ENCODE data around the gene WDR4.

- TF ChIP-seq, protein P1, sequence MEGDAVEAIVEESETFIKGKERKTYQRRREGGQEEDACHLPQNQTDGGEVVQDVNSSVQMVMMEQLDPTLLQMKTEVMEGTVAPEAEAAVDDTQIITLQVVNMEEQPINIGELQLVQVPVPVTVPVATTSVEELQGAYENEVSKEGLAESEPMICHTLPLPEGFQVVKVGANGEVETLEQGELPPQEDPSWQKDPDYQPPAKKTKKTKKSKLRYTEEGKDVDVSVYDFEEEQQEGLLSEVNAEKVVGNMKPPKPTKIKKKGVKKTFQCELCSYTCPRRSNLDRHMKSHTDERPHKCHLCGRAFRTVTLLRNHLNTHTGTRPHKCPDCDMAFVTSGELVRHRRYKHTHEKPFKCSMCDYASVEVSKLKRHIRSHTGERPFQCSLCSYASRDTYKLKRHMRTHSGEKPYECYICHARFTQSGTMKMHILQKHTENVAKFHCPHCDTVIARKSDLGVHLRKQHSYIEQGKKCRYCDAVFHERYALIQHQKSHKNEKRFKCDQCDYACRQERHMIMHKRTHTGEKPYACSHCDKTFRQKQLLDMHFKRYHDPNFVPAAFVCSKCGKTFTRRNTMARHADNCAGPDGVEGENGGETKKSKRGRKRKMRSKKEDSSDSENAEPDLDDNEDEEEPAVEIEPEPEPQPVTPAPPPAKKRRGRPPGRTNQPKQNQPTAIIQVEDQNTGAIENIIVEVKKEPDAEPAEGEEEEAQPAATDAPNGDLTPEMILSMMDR (IDR thresholded peaks at IDR 0.05; ENCODE audit: low read depth, low read length, missing input control), result no peak
- TF ChIP-seq YY1 (IDR thresholded peaks at IDR 0.05) (no peak), RXRA (IDR thresholded peaks at IDR 0.05) (no peak), RAD21 (IDR thresholded peaks at IDR 0.05) (no peak), REST (IDR thresholded peaks at IDR 0.05) (no peak), ZBTB33 (IDR thresholded peaks at IDR 0.05) (no peak), FOXA1 (IDR thresholded peaks at IDR 0.05) (no peak), JUND (IDR thresholded peaks at IDR 0.05) (no peak), TAF1 (conservative IDR thresholded peaks at IDR 0.05) (no peak), HNF4A (conservative IDR thresholded peaks at IDR 0.05) (no peak)
- TF ChIP-seq, protein P2, sequence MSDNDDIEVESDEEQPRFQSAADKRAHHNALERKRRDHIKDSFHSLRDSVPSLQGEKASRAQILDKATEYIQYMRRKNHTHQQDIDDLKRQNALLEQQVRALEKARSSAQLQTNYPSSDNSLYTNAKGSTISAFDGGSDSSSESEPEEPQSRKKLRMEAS (IDR thresholded peaks at IDR 0.05), result no peak
These were observed 64.1 kb downstream of the WDR4 start for GRCh38 chr21:42815217-42815616.

Data from liver (tissue), 3 donors.